ENCODE measurements around the gene DDX31. TPM values are rescaled to one million over a fixed set of nuclear protein-coding genes. Genes with fewer than 3 reads are reported as not detected.

DDX31 gene
- total and polyA plus RNA-seq, 9 of the 15 experiments (the other 6 are each of a cell fraction or from before 2014, with no cell fraction given) = 11.9 to 24.6 (median 22.2) TPM

DNA sequence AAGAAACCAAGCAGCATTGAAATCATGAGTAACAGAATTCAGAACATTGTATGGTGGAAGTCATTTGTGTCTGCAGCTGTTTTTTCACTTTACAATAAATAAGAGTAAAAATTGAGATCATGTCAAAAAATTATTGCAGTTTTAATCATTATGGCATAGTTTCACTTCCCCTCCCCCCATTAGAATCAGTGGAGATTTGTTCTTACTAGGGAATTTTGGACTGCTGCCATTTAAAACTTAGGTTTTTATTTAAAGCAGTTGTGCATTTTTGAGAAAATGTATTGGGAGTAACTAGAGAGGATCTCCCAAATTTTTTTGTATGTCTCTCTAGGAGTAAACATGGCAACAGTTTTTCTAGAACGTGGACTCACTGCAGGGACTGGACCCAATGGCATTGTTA, 20.9 kb upstream of the DDX31 start:
- ATAC-seq (no peak), DNase-seq (ENCODE audit: extremely low read depth in 1 of 4, low spot score in 3 of 4) (no peak), FAIRE-seq (no peak)
- Histone ChIP-seq H3K27ac (ENCODE audit: extremely low read depth, low read depth, low read length) (no peak overlapping the region), H3K4me3 (no peak overlapping the region), H3K27me3 (ENCODE audit: control insufficient read depth in 2 of 2, insufficient read depth in 2 of 2, low read length in 2 of 2) (no peaks in the 10 kb centered on the region), H3K4me2 (ENCODE audit: insufficient read depth, low read length) (no peak overlapping the region), H3K4me1 (replicated peaks in 1 of 2; ENCODE audit: control insufficient read depth in 2 of 2, insufficient read depth in 2 of 2, low read length in 2 of 2) (no peaks in the 10 kb centered on the region), H2AFZ (ENCODE audit: low read depth, low read length) (no peak overlapping the region), H3K9ac (ENCODE audit: insufficient read depth in 1 of 2, low read depth in 2 of 2, low read length in 2 of 2) (no peak overlapping the region), H3K36me3 (ENCODE audit: control insufficient read depth, insufficient read depth, low read length) (peaks cover 58% of the 10 kb centered on the region), H3K79me2 (ENCODE audit: control insufficient read depth, insufficient read depth, low read length) (peaks cover 8% of the 10 kb centered on the region; the same call in 1 of the 3 replicates), H4K20me1 (replicated peaks; ENCODE audit: control insufficient read depth, insufficient read depth, low read length) (no peaks in the 10 kb centered on the region), H3K9me3 (replicated peaks; ENCODE audit: control insufficient read depth, insufficient read depth, low read depth, low read length) (no peaks in the 10 kb centered on the region), H3K9me1 (ENCODE audit: control insufficient read depth, insufficient read depth, low read length) (no peaks in the 10 kb centered on the region)
- 86% methylated on average over 1 of the region's 1 CpG for WGBS (ENCODE audit: insufficient coverage, low coverage, missing lambda C conversion rate)
- in situ Hi-C loops (cut with MboI) (no loop called here), intact Hi-C loops (cut with micrococcal nuclease) (loop anchor here (10.0 kb wide), 1 partner anchor 104 kb away; no protein-coding TSS in a partner anchor)
- CTCF ChIA-PET (ENCODE audit: low intra/inter-chr PET ratio) = no interaction called here
- BruUV-seq (replicated peaks) = no TSS peak
- POLR2A ChIA-PET = interaction anchor here (0.6 kb wide), 1 partner anchor 249 kb away, joined by 3 read pairs; no protein-coding TSS in a partner anchor
- TF ChIP-seq, protein P1, sequence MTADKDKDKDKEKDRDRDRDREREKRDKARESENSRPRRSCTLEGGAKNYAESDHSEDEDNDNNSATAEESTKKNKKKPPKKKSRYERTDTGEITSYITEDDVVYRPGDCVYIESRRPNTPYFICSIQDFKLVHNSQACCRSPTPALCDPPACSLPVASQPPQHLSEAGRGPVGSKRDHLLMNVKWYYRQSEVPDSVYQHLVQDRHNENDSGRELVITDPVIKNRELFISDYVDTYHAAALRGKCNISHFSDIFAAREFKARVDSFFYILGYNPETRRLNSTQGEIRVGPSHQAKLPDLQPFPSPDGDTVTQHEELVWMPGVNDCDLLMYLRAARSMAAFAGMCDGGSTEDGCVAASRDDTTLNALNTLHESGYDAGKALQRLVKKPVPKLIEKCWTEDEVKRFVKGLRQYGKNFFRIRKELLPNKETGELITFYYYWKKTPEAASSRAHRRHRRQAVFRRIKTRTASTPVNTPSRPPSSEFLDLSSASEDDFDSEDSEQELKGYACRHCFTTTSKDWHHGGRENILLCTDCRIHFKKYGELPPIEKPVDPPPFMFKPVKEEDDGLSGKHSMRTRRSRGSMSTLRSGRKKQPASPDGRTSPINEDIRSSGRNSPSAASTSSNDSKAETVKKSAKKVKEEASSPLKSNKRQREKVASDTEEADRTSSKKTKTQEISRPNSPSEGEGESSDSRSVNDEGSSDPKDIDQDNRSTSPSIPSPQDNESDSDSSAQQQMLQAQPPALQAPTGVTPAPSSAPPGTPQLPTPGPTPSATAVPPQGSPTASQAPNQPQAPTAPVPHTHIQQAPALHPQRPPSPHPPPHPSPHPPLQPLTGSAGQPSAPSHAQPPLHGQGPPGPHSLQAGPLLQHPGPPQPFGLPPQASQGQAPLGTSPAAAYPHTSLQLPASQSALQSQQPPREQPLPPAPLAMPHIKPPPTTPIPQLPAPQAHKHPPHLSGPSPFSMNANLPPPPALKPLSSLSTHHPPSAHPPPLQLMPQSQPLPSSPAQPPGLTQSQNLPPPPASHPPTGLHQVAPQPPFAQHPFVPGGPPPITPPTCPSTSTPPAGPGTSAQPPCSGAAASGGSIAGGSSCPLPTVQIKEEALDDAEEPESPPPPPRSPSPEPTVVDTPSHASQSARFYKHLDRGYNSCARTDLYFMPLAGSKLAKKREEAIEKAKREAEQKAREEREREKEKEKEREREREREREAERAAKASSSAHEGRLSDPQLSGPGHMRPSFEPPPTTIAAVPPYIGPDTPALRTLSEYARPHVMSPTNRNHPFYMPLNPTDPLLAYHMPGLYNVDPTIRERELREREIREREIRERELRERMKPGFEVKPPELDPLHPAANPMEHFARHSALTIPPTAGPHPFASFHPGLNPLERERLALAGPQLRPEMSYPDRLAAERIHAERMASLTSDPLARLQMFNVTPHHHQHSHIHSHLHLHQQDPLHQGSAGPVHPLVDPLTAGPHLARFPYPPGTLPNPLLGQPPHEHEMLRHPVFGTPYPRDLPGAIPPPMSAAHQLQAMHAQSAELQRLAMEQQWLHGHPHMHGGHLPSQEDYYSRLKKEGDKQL (CRISPR knock-in tag; IDR thresholded peaks at IDR 0.05; ENCODE audit: borderline replicate concordance) = no peak
- TF ChIP-seq MEF2D (tag; conservative IDR thresholded peaks at IDR 0.05; ENCODE audit: low read depth) = no peak
- TF ChIP-seq ZNF583 (CRISPR knock-in tag; IDR thresholded peaks at IDR 0.05) = no peak
- TF ChIP-seq, protein P2, sequence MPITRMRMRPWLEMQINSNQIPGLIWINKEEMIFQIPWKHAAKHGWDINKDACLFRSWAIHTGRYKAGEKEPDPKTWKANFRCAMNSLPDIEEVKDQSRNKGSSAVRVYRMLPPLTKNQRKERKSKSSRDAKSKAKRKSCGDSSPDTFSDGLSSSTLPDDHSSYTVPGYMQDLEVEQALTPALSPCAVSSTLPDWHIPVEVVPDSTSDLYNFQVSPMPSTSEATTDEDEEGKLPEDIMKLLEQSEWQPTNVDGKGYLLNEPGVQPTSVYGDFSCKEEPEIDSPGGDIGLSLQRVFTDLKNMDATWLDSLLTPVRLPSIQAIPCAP (CRISPR knock-in tag; IDR thresholded peaks at IDR 0.05; ENCODE audit: borderline replicate concordance) = no peak
- TF ChIP-seq, protein P3, sequence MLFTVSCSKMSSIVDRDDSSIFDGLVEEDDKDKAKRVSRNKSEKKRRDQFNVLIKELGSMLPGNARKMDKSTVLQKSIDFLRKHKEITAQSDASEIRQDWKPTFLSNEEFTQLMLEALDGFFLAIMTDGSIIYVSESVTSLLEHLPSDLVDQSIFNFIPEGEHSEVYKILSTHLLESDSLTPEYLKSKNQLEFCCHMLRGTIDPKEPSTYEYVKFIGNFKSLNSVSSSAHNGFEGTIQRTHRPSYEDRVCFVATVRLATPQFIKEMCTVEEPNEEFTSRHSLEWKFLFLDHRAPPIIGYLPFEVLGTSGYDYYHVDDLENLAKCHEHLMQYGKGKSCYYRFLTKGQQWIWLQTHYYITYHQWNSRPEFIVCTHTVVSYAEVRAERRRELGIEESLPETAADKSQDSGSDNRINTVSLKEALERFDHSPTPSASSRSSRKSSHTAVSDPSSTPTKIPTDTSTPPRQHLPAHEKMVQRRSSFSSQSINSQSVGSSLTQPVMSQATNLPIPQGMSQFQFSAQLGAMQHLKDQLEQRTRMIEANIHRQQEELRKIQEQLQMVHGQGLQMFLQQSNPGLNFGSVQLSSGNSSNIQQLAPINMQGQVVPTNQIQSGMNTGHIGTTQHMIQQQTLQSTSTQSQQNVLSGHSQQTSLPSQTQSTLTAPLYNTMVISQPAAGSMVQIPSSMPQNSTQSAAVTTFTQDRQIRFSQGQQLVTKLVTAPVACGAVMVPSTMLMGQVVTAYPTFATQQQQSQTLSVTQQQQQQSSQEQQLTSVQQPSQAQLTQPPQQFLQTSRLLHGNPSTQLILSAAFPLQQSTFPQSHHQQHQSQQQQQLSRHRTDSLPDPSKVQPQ (CRISPR knock-in tag; IDR thresholded peaks at IDR 0.05; ENCODE audit: borderline replicate concordance) = no peak
- TF ChIP-seq, protein P4, sequence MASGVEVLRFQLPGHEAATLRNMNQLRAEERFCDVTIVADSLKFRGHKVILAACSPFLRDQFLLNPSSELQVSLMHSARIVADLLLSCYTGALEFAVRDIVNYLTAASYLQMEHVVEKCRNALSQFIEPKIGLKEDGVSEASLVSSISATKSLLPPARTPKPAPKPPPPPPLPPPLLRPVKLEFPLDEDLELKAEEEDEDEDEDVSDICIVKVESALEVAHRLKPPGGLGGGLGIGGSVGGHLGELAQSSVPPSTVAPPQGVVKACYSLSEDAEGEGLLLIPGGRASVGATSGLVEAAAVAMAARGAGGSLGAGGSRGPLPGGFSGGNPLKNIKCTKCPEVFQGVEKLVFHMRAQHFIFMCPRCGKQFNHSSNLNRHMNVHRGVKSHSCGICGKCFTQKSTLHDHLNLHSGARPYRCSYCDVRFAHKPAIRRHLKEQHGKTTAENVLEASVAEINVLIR (CRISPR knock-in tag; IDR thresholded peaks at IDR 0.05) = no peak
- no peak for TF ChIP-seq ZBTB7A (IDR thresholded peaks at IDR 0.05; ENCODE audit: borderline replicate concordance, control insufficient read depth, low read depth, low read length)
- no peak for TF ChIP-seq HCFC1 (IDR thresholded peaks at IDR 0.05; ENCODE audit: low read depth, low read length)
- TF ChIP-seq, protein P5, sequence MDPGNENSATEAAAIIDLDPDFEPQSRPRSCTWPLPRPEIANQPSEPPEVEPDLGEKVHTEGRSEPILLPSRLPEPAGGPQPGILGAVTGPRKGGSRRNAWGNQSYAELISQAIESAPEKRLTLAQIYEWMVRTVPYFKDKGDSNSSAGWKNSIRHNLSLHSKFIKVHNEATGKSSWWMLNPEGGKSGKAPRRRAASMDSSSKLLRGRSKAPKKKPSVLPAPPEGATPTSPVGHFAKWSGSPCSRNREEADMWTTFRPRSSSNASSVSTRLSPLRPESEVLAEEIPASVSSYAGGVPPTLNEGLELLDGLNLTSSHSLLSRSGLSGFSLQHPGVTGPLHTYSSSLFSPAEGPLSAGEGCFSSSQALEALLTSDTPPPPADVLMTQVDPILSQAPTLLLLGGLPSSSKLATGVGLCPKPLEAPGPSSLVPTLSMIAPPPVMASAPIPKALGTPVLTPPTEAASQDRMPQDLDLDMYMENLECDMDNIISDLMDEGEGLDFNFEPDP (CRISPR knock-in tag; IDR thresholded peaks at IDR 0.05) = no peak
- TF ChIP-seq RBM17 (IDR thresholded peaks at IDR 0.05; ENCODE audit: borderline replicate concordance, low read depth, low read length) = no peak
